MCF 10A (cell line): ENCODE data around the gene TFDP3. TPM values are rescaled to one million over a fixed set of nuclear protein-coding genes. Genes with fewer than 3 reads are reported as not detected.

Experiments used
- BruUV-seq: library from RNA; stranded (reverse); fragments of 400-500 nt; replicated peaks from 2 replicates; lab custom pipeline; 2021; lab: Mats Ljungman, UMichigan
- CTCF ChIA-PET: fragments of 300-600 bp; sonication (Branson Sonifier 250); formaldehyde crosslinking; extraction: SDS; loops from one replicate; lab custom pipeline; 2021; ENCODE audit warnings: antibody characterized with exemption, inconsistent platforms; lab: Yijun Ruan, JAX
- POLR2A ChIA-PET: fragments of 300-600, 350-650 bp; sonication (Branson Sonifier 250); formaldehyde crosslinking; extraction: SDS; loops from one replicate; lab custom pipeline; 2020; ENCODE audit warnings: antibody characterized with exemption, inconsistent platforms; lab: Yijun Ruan, JAX
- DNase-seq: peaks from one replicate; pipeline ENCODE4 v3.0.0-alpha.2; 2018; ENCODE audit not compliant: unreplicated experiment
- H3K27ac Mint-ChIP-seq: one replicate; pipeline ENCODE4 v1.8.0; 2022; ENCODE audit warnings: mild to moderate bottlenecking, low read depth, mixed read lengths; ENCODE audit not compliant: unreplicated experiment
- H3K27me3 Mint-ChIP-seq: one replicate; pipeline ENCODE4 v1.8.0; 2022; ENCODE audit warnings: mixed read lengths; ENCODE audit not compliant: insufficient read depth, unreplicated experiment
- H3K36me3 Mint-ChIP-seq: one replicate; pipeline ENCODE4 v1.8.0; 2022; ENCODE audit warnings: mild to moderate bottlenecking, moderate library complexity, mixed read lengths; ENCODE audit not compliant: insufficient read depth, unreplicated experiment
- H3K4me1 Mint-ChIP-seq: one replicate; pipeline ENCODE4 v1.8.0; 2022; ENCODE audit warnings: mixed read lengths; ENCODE audit not compliant: insufficient read depth, unreplicated experiment
- H3K4me3 Mint-ChIP-seq: one replicate; pipeline ENCODE4 v1.8.0; 2022; ENCODE audit warnings: mild to moderate bottlenecking, moderate library complexity, mixed read lengths; ENCODE audit not compliant: unreplicated experiment
- H3K9me3 Mint-ChIP-seq: one replicate; pipeline ENCODE4 v1.8.0; 2022; ENCODE audit warnings: mixed read lengths; ENCODE audit not compliant: unreplicated experiment
- CTCF ChIP-seq: fragments of 200-600 bp; IDR thresholded peaks from one replicate; pipeline ENCODE4 v1.8.0; 2022; ENCODE audit warnings: antibody characterized with exemption, mild to moderate bottlenecking; ENCODE audit not compliant: unreplicated experiment
- intact Hi-C: fragments of 100-400 bp; cut with micrococcal nuclease; formaldehyde crosslinking; loops from 2 replicates; pipeline ENCODE4 v1.14.1; 2022
- total RNA-seq: library from RNA; stranded (reverse); gene quantifications from 2 replicates; pipeline ENCODE4 v1.2.3, GENCODE V29; 2022

The TFDP3 gene
- total RNA-seq, 1 experiment from 2014 or later = not detected

- peaks cover 50% of the 10 kb centered on the region for H3K27me3 Mint-ChIP-seq
- no peaks in the 10 kb centered on the region for H3K4me1 Mint-ChIP-seq
- peak; percentile 4 for TF ChIP-seq CTCF
- intact Hi-C loops = loop anchor here (1.0 to 2.0 kb wide), 2 partner anchors 77 to 203 kb away; no protein-coding TSS in a partner anchor
- ChIA-PET POLR2A (interaction anchor here (0.9 kb wide), 1 partner anchor 273 kb away, joined by 3 read pairs; no protein-coding TSS in a partner anchor), CTCF (interaction anchor here (0.6 to 1.5 kb wide), 11 partner anchors 21 to 1225 kb away, joined by 3 to 6 read pairs (median 3); no protein-coding TSS in a partner anchor)
- no TSS peak for BruUV-seq
- H3K9me3 Mint-ChIP-seq = peaks cover 13% of the 10 kb centered on the region
- no peak overlapping the region for H3K4me3 Mint-ChIP-seq
- H3K27ac Mint-ChIP-seq = no peak overlapping the region
- DNase-seq = peak; percentile 11
- H3K36me3 Mint-ChIP-seq = peaks cover 5% of the 10 kb centered on the region
Measured at GRCh38 chrX:133249266-133250058, 31.3 kb upstream of the TFDP3 start.

GRCh38 chrX:133248177-133248576 lies 30.0 kb upstream of the TFDP3 start:
- no peak for TF ChIP-seq CTCF
- Mint-ChIP-seq H3K27ac (no peak overlapping the region), H3K27me3 (peaks cover 46% of the 10 kb centered on the region), H3K36me3 (peaks cover 5% of the 10 kb centered on the region), H3K9me3 (peaks cover 13% of the 10 kb centered on the region), H3K4me1 (no peaks in the 10 kb centered on the region), H3K4me3 (no peak overlapping the region)
- POLR2A ChIA-PET = no interaction called here
- no peak for DNase-seq
- intact Hi-C loops = loop anchor here (2.0 kb wide), 1 partner anchor 75 kb away; no protein-coding TSS in a partner anchor
- CTCF ChIA-PET = interaction anchor here (0.6 to 1.5 kb wide), 5 partner anchors 22 to 956 kb away, joined by 3 to 6 read pairs (median 4); no protein-coding TSS in a partner anchor
- BruUV-seq = no TSS peak

- Mint-ChIP-seq H3K4me1 (no peaks in the 10 kb centered on the region), H3K36me3 (peaks cover 3% of the 10 kb centered on the region), H3K4me3 (no peak overlapping the region), H3K9me3 (peaks cover 13% of the 10 kb centered on the region), H3K27me3 (peaks cover 46% of the 10 kb centered on the region), H3K27ac (no peak overlapping the region)
- intact Hi-C loops = no loop called here
- no peak for TF ChIP-seq CTCF
- no peak for DNase-seq
- no TSS peak for BruUV-seq
- ChIA-PET POLR2A (no interaction called here), CTCF (no interaction called here)
Measured at GRCh38 chrX:133246921-133247320, 28.8 kb upstream of the TFDP3 start.

GRCh38 chrX:133235830-133236229 lies 17.7 kb upstream of the TFDP3 start:
- DNase-seq = no peak
- Mint-ChIP-seq H3K9me3 (no peaks in the 10 kb centered on the region), H3K4me3 (no peak overlapping the region), H3K4me1 (peaks cover 5% of the 10 kb centered on the region), H3K27ac (no peak overlapping the region), H3K27me3 (peaks cover 66% of the 10 kb centered on the region), H3K36me3 (no peaks in the 10 kb centered on the region)
- POLR2A ChIA-PET = interaction anchor here (0.5 kb wide), 1 partner anchor 134 kb away, joined by 3 read pairs; no protein-coding TSS in a partner anchor
- intact Hi-C loops = no loop called here
- CTCF ChIA-PET = interaction anchor here (0.9 kb wide), 1 partner anchor 9 kb away, joined by 3 read pairs; no protein-coding TSS in a partner anchor
- no peak for TF ChIP-seq CTCF
- no TSS peak for BruUV-seq
